Neural progenitor cell (in vitro differentiated cells): ENCODE results near the gene CEBPE.

Source experiments
- CTCF ChIP-seq: fragments of 200-600 bp; sonication (generic); IDR thresholded peaks from 2 replicates; pipeline ENCODE4 v1.5.1; 2017; ENCODE audit warnings: antibody characterized with exemption, mild to moderate bottlenecking
- EZH2 ChIP-seq: fragments of 200-600 bp; sonication (generic); IDR thresholded peaks from 2 replicates; pipeline ENCODE4 v1.6.1; 2017; ENCODE audit warnings: antibody characterized with exemption, mild to moderate bottlenecking, moderate library complexity
- EZH2phosphoT487 ChIP-seq: fragments of 200-600 bp; sonication (generic); IDR thresholded peaks from 2 replicates; pipeline ENCODE4 v1.6.1; 2017; ENCODE audit warnings: antibody characterized with exemption

- TF ChIP-seq CTCF, result no peak
- TF ChIP-seq EZH2, result no peak
- TF ChIP-seq EZH2phosphoT487, result no peak
Measured at GRCh38 chr14:23071244-23071920, 47.7 kb downstream of the CEBPE start.
